ENCODE data around the gene SLC3A2.
"Not testable (repeated sequence)": the region's sequence is repeated elsewhere in the genome, so short reads cannot be mapped to it uniquely, and the experiment has no call there.

Gene SLC3A2

DNA sequence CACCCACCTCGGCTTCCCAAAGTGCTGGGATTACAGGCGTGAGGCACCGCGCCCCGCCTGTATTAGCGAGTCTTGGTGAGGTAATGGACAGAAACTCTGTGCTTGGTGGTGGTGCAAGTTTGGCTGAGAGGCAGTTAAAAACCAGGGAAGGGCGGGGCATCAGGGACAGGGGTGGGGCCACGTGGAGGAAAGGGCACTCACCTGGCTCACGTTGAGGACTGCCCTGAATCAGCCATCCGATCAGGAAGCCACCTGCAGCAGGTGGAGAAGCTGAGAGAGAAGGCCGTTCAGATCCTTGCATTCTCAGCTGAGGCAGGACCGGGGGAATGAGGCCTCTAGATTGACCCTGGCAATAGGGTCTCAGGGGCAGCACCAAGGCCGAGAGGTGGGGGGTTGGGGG is 52.6 kb downstream of the SLC3A2 start:
- no peak for DNase-seq

DNA sequence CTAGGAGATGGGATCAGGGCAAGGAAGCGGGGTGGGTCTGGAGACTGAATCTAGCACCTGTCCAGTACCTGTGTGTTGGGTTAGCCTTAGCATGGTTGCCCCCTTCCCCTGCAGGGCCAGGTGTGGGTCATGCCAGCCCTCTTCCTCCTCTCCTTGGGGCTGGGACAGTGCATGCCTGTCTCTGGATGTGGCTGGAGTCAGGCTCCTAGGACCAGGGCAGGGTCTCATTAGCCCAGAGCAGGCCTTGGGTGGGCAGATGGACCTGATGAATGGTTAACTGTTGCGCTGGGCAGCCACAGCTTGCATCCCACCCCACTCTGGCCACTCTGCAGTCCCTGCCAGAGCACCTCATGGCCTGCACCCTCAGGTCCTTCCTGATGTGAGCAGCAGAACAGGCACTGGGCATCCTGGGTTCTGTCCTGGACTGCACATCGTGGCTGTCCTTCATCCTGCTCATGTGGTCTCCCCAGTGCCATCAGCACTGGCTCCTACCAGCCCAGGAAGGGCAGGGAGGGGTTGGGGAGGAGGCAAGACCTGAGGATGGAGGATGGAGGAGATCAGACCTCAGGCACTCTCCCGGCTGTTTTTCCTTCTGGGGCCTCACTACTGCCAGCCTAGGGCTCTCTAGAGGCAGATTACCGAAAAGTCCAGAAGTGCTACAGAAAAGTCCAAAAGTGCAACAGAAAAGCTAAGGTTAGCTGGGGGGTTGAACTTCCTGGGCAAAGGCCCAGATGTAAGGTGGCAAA is 53.2 kb downstream of the SLC3A2 start:
- no peak for DNase-seq

DNA sequence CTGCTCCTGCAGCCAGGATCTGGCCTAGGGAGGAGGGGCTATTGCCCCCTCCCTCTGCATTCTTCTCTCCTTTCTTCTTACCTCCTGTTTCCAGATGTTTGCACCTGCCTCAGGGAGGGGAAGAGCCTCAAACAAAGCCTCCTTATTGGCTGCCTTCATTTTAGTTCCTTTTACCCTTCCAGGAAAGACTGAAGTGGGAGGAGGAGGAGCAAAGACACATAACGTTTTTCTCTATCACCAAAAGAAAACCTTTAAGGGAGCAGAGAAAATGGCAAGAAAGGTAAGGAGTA is 53.7 kb downstream of the SLC3A2 start:
- DNase-seq = no peak

DNA sequence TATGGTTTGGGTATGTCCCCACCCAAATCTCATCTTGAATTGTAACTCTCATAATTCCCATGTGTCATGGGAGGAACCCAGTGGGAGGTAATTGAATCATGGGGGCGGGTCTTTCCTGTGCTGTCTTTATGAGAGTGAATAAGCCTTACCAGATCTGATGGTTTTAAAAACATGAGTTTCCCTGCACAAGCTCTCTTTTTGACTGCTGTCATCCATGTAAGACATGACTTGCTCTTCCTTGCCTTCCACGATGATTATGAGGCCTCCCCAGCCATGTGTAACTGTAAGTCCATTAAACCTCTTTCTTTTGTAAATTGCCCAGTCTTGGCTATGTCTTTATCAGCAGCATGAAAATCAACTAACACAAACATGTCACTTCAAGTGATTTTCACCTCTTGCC is 56.8 kb downstream of the SLC3A2 start:
- not testable (repeated sequence) for DNase-seq
